HCT116 (cell line): ENCODE measurements around the gene ZHX3.

Experiments used
- ELF1 ChIP-seq: IDR thresholded peaks from 2 replicates; pipeline ENCODE4 v1.6.1; 2012; ENCODE audit warnings: low read depth, borderline replicate concordance
- JUND ChIP-seq: IDR thresholded peaks from 2 replicates; pipeline ENCODE4 v1.6.1; 2012
- TF ChIP-seq, protein P1 (sequence below), 3 experiments: fragments of 200-600 bp in 1 of 3; sonication (generic) in 1 of 3; IDR thresholded peaks in 2 of 3; conservative IDR thresholded peaks in 1 of 3; 2 replicates each; pipeline ENCODE4 v1.5.1; 2012 to 2017; ENCODE audit warnings: low read depth in 2 of 3, low read length in 2 of 3, antibody characterized with exemption in 1 of 3, borderline replicate concordance in 1 of 3, control low read depth in 1 of 3, mild to moderate bottlenecking in 1 of 3, mixed read lengths in 1 of 3, mixed run types in 1 of 3, moderate library complexity in 1 of 3; ENCODE audit not compliant: insufficient read depth in 1 of 3
- TF ChIP-seq, protein P2 (sequence below): IDR thresholded peaks from 2 replicates; pipeline ENCODE4 v1.6.1; 2012
- TF ChIP-seq, protein P3 (sequence below): IDR thresholded peaks from 2 replicates; pipeline ENCODE4 v1.6.1; 2012

DNA sequence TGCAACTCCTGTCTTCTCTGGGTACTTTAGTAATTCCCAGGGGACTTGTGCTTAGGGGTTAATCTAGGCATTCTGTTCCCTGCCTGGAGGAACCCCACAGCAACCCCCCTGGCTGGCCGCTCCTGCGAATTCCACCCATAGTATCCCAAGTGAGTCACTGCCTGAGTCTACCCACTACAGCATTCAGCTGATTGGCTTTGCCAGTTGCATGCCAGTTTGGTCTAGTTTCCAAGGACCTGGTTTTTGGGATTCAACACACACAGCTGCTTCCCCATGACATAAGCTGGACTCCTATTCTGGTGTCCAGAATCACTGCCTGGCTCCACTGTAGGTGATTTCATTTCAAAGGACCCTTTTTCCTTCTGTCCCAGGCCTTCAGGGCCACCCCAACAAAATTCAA, 139.9 kb downstream of the ZHX3 start:
- TF ChIP-seq, protein P1, sequence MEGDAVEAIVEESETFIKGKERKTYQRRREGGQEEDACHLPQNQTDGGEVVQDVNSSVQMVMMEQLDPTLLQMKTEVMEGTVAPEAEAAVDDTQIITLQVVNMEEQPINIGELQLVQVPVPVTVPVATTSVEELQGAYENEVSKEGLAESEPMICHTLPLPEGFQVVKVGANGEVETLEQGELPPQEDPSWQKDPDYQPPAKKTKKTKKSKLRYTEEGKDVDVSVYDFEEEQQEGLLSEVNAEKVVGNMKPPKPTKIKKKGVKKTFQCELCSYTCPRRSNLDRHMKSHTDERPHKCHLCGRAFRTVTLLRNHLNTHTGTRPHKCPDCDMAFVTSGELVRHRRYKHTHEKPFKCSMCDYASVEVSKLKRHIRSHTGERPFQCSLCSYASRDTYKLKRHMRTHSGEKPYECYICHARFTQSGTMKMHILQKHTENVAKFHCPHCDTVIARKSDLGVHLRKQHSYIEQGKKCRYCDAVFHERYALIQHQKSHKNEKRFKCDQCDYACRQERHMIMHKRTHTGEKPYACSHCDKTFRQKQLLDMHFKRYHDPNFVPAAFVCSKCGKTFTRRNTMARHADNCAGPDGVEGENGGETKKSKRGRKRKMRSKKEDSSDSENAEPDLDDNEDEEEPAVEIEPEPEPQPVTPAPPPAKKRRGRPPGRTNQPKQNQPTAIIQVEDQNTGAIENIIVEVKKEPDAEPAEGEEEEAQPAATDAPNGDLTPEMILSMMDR (IDR thresholded peaks at IDR 0.05 in 2 of 3, conservative IDR thresholded peaks at IDR 0.05 in 1 of 3; ENCODE audit: borderline replicate concordance in 1 of 3, insufficient read depth in 1 of 3, low read depth in 2 of 3, low read length in 2 of 3), result no peak
- TF ChIP-seq JUND (no peak), ELF1 (no peak)
- TF ChIP-seq, protein P2, sequence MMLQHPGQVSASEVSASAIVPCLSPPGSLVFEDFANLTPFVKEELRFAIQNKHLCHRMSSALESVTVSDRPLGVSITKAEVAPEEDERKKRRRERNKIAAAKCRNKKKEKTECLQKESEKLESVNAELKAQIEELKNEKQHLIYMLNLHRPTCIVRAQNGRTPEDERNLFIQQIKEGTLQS, result no peak
- TF ChIP-seq, protein P3, sequence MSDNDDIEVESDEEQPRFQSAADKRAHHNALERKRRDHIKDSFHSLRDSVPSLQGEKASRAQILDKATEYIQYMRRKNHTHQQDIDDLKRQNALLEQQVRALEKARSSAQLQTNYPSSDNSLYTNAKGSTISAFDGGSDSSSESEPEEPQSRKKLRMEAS, result no peak
